NCI-H1092 treated with DMSO at 0.1 percent for 48 hours (cell line): ENCODE data around the gene ELF5.

Source experiments
- DNase-seq: peaks from one replicate; lab custom pipeline; 2025; lab: John Stamatoyannopoulos, UW

The ELF5 gene

DNA sequence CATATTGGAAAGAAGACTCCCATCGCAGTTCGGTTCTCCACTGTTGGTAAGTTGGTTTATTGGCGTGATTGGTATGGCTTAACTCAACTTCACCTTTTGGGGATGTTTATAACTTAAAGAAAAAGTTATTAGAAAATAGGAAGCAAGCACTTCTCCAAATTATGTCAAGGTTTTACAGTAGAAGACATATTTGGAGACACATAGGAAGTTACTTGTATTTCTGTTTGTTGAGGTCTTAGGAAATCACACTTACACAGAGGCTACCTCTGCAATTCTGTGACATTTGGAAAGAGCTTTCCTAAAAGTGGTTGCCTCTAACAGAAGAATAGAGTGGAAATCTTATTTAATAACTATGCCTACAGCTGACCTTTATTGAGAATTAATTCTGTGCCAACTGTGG, 62.5 kb downstream of the ELF5 start:
- no peak for DNase-seq

DNA sequence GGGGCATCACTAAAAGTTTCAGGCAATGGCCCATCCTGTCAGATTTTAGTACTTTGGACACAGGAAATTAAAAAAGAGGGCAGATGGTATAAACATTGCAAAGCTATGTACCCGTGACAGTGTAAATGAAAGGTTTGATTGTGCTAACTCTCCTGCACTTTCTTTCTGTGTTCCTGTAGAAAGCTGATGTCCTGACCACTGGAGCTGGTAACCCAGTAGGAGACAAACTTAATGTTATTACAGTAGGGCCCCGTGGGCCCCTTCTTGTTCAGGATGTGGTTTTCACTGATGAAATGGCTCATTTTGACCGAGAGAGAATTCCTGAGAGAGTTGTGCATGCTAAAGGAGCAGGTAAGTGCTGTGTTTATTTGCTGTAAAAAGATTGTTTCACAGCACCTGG, 64.6 kb downstream of the ELF5 start:
- no peak for DNase-seq

DNA sequence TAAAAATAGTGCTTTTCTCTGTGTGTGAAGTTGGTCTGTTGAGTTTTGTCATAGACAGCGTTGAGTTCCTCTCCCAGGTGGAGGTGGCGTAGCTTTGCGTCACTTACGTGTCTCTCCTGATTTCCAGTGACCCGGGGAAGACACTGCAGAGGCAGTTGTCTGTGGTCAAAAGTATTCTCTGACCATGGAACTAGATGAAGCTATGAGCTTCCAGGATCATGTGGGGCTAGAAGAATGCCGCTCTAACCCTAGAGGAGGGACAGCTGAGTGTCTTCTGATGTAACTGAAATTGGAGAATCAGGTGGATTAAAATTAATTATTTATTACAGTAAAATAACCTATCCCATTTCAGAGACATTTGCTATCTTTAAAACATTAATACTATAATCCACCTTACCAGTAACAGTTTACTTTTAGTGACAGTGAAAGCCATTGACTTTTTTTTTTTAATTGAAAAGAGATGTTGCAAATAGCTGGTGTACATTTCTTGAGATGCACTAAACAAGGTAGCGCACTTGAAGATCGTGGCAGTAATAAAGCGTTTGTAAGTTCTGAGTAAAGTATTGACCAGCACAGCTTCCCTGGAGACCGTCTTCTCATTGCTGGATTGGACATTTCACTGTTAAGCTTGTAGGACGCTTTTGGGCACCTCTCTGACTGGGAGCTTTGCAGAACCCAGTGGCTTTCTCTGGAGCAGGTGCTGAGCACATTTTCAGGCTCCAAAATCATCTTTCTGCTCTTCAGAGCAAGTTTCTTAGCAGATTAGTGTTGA, 65.2 kb downstream of the ELF5 start:
- DNase-seq: no peak

DNA sequence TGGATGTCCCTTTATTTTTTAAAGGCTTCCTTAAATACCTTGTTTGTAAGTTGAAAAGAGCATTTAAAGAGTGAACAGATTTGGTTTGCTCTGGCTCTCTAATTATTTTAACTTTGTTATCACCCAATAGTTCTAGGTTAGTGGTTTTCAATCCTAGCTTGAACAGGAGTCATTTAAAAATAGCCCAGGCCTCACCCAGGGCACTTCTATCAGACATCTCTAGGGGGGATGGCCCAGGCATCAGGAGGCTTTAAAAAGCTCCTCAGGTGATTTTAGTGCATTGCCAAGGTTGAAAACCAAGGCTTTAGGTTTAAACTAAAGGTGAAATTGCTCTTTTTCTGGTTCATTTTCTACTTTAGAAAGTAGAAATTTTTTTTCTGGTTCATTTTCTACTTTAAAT, 66.5 kb downstream of the ELF5 start:
- no peak for DNase-seq

GRCh38 chr11:34446386-34446785, 67.2 kb downstream of the ELF5 start:
- no peak for DNase-seq

GRCh38 chr11:34445956-34446355, 67.6 kb downstream of the ELF5 start:
- no peak for DNase-seq

GRCh38 chr11:34444428-34444827, 69.2 kb downstream of the ELF5 start:
- no peak for DNase-seq

DNA sequence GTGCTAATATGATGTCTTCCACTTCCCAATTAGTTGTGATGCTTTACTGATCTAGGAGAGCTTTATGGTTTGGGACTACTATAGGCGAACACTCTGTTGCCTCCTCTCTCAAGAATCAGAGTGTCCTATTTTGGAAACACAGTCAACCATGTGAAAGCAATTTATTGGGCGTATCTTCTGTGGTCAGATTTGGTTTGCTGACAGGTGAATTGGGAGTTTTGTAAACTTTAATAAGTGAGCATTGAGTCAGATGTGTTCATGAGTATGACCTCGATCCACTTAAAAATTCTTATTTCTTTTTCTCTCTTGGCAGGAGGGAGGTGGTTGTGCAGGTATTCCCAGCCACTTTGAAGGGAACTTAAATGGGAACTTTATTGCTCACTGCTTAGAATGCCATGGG, 70.5 kb downstream of the ELF5 start:
- DNase-seq: no peak

DNA sequence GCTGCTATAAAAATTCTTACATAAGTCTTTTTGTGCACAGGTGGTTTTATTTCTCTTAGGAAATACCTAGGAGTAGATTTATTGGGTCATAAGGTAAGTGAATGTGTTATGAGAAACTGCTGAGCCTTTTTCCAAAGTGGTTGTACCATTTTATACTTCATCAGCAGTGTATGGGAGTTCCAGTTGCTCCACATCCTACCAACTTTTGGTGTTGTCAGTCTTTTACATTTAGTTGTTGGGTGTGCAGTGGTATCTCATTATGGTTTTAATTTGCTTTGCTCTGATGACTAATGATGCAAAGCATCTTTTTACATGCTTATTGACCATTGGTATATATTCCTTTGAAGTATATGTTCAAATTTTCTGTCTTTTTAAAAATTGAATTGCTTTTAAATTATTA, 71.8 kb downstream of the ELF5 start:
- no peak for DNase-seq

GRCh38 chr11:34439610-34440198, 73.9 kb downstream of the ELF5 start:
- DNase-seq: no peak

GRCh38 chr11:34438529-34439507, 74.8 kb downstream of the ELF5 start, which contains the start of gene CAT:
CAT (plus strand) TSS chr11:34438934; CDS start chr11:34439014, 80 bp downstream.
- peak; percentile 96 for DNase-seq

DNA sequence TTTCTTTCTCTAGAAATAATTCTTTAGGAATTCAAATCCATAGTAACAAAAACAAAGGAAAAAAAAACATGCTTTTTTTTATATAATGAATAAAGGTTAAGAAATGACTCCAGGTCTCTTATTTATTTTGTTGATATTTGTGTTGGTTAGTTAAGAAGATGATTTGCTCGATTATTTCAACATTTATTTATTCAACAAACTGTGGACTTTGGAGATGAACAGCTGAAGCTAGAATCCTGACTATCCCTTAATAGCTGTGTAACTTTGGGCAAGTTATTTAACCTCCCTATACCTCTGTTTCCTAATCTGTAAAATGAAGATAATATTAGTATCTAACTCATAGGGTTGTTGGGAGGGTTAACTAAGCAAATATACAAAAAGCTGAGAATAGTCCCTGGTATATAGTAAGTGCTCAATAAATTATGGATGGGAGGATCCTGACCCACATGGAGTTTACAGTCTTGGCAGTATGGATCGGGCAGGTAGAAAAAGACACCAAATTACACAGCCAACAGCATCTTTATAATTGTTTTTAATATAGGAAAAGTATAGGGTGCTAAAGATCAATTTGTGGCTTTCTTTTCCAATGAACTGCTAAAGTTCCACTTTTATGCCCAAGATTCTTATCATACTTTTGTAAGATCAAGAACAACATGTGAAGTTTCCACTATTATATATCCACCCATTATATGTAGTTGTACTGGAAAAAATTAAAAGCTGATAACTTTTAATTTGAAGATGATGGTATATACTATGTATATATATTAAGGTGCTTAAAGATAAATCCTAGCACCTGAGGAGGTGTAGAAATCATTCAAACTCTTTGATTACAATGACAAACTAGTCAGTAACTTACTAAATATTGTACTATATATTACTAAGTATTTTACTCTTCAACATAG, 76.1 kb downstream of the ELF5 start:
- DNase-seq: no peak

- no peak for DNase-seq
Measured at GRCh38 chr11:34433899-34434298, 79.7 kb downstream of the ELF5 start.

DNA sequence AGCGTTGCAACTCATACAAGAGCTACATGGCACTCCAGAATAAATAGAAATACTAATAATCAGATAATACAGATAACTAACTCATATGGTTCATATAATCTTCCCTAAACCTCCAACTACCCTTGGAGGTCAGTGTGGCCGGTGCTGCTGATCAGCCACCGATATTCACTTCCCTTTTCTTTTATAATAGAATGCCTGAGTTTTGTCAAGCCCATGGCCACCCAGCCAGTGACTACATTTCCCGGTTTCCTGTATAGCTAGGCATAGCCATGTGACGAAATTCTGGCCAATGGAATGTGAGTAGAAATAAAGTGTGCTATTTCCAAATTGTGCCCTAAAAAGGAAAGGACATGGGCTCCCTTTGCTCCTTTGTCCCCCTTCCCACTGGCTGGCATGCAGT, 80.8 kb downstream of the ELF5 start:
- no peak for DNase-seq

DNA sequence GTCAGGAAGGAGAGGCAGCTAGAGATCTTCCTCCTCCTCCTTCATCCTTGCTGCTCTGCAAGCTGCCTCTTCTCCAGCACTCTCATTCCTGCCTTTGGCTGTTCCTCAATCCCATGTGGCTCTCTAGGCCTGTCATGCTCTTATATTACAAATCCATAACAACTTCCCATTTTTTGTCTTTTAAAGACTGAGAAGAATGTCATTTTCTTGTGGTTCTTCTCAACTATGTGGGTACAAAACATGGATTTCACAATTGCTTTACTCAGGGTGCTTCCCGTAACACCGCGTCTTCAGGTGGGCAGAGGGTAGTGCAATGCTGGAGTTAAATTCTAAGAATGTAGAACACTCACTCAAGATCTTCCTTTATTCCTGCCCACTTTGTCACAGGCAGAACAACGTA, 81.6 kb downstream of the ELF5 start:
- no peak for DNase-seq
